Heart left ventricle (tissue), 13 donors: Measurements from ENCODE around the gene FBXO34.

Experiments
- POLR2A ChIP-seq, 2 donors: fragments of 450-650 bp; IDR thresholded peaks; one replicate each; pipeline ENCODE4 v1.6.1; 2017; ENCODE audit warnings: antibody characterized with exemption in 2 of 2, mild to moderate bottlenecking in 2 of 2, moderate library complexity in 2 of 2
- TF ChIP-seq, protein P1 (sequence below), 12 donors: fragments of 200-600 bp; sonication (generic) in 4 of 12; IDR thresholded peaks; one replicate each; pipeline versions ENCODE4 v1.5.0 to v1.8.0; 2018 to 2022; ENCODE audit warnings: antibody characterized with exemption in 12 of 12, mild to moderate bottlenecking in 5 of 12
- donor health status: ischemic (EF 13 %, LVEDD 7.1; RV severe dilation, severe dysfunction).
- donor health status: DM: no; HTN: yes; CAD: no.
- donor health status: DM: no; HTN: no; CAD: no.
- donor health status: ischemic (EF 25% LVEDD 6.9; RV normal size, moderate dysfunction).
- donor health status: ischemic (EF 25% LVEDD 5.7; RV mildly dilated, moderate dysfunction).
- donor health status: ischemic (EF 35%, LVEDD 5.7; RV mildly dilated, moderate dysfunction).
- donor health status: nonischemic (EF 11% LVEDD 7.7; RV severe dilation, severe dysfunction).
- donor health status: DM: yes; HTN: yes; CAD: no.
- donor health status: PGD.
- donor health status: ischemic (EF 29% LVEDD 5.4; RV normal size, mild dysfunction).
- donor health status: nonischemic (EF 23%, LVEDD 6.1; RV moderate dilation, normal function).

DNA sequence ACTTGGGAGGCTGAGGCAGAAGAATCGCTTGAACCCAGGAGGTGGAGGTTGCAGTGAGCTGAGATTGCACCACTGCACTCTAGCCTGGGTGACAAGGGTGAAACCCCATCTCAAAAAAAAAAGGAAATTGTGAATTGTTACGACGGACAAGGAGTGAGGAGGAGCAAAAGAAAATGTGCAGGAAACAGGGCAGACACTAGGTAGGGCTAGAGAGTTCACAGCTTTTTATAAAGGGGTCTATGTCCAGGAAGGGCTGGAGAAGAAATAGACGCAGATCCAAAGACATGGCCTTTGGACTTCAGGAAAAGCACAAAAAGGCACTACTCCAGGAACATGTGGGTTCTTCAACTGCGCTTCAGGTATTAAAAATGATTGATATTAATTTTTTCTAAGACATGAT is 106.0 kb downstream of the FBXO34 start:
- no peak for TF ChIP-seq POLR2A (IDR thresholded peaks at IDR 0.05)
- TF ChIP-seq, protein P1, sequence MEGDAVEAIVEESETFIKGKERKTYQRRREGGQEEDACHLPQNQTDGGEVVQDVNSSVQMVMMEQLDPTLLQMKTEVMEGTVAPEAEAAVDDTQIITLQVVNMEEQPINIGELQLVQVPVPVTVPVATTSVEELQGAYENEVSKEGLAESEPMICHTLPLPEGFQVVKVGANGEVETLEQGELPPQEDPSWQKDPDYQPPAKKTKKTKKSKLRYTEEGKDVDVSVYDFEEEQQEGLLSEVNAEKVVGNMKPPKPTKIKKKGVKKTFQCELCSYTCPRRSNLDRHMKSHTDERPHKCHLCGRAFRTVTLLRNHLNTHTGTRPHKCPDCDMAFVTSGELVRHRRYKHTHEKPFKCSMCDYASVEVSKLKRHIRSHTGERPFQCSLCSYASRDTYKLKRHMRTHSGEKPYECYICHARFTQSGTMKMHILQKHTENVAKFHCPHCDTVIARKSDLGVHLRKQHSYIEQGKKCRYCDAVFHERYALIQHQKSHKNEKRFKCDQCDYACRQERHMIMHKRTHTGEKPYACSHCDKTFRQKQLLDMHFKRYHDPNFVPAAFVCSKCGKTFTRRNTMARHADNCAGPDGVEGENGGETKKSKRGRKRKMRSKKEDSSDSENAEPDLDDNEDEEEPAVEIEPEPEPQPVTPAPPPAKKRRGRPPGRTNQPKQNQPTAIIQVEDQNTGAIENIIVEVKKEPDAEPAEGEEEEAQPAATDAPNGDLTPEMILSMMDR (IDR thresholded peaks at IDR 0.05) = no peak
